HL-60 (cell line): ENCODE measurements around the gene CLASP2.

Experiments
- CTCF ChIP-seq: IDR thresholded peaks from one replicate; pipeline ENCODE4 v1.5.1; 2011; ENCODE audit warnings: low read length, control low read depth, inconsistent platforms; ENCODE audit not compliant: insufficient read depth
- GABPA ChIP-seq: IDR thresholded peaks from 2 replicates; pipeline ENCODE4 v1.6.1; 2012; ENCODE audit warnings: low read depth
- POLR2AphosphoS5 ChIP-seq: IDR thresholded peaks from 2 replicates; pipeline ENCODE4 v1.6.1; 2012; ENCODE audit warnings: low read depth

GRCh38 chr3:33758864-33759263, 40.8 kb upstream of the CLASP2 start:
- TF ChIP-seq CTCF (no peak), POLR2AphosphoS5 (no peak), GABPA (no peak)
